Measurements from ENCODE around the gene MBOAT1.

DNA sequence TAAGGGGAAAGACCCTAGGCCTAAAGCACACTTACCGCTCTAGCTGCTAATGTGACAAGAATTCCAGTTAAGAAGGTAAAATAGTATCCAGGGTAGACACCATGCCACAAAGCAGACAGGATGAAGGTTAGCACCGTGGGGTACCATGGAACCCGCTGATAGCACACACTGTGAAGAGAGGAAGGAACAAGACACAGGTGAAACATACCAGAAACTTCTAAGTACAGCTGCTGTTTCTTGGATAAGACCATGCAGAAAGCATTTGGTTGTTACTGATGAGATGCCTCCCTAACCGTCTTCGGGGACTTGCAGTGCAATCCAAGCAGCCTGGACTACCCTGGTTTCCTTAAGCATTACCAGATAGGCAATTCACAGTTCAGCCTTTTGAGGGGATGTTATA lies 99.4 kb downstream of the MBOAT1 start:
- TF ChIP-seq CTCF (IDR thresholded peaks at IDR 0.05) (no peak), ZFX (IDR thresholded peaks at IDR 0.05; ENCODE audit: borderline replicate concordance) (no peak)

Measured in 22Rv1 (cell line).